Ascending aorta (tissue), 2 donors: ENCODE data around the gene VAMP5. TPM values are rescaled to one million over a fixed set of nuclear protein-coding genes. Genes with fewer than 3 reads are reported as not detected.

ENCODE experiments used
- DNase-seq, 2 donors: peaks; one replicate each; pipeline ENCODE4 v3.0.0-alpha.2; 2019; ENCODE audit warnings: low spot score in 2 of 2
- H3K27ac ChIP-seq, 2 donors: fragments of 200-600 bp; sonication (generic); one replicate each; pipeline ENCODE4 v1.5.1; 2016 to 2017; ENCODE audit warnings: mild to moderate bottlenecking in 1 of 2
- H3K27me3 ChIP-seq: fragments of 200-600 bp; sonication (generic); one replicate; pipeline ENCODE4 v1.5.1; 2017
- H3K36me3 ChIP-seq, 2 donors: fragments of 200-600 bp; sonication (generic); one replicate each; pipeline ENCODE4 v1.5.1; 2016
- H3K4me1 ChIP-seq, 2 donors: fragments of 200-600 bp; sonication (generic); one replicate each; pipeline ENCODE4 v1.5.1; 2016 to 2017; ENCODE audit warnings: mild to moderate bottlenecking in 1 of 2
- H3K4me3 ChIP-seq, 2 donors: fragments of 200-600 bp; sonication (generic); one replicate each; pipeline ENCODE4 v1.5.1; 2016 to 2017; ENCODE audit warnings: mild to moderate bottlenecking in 1 of 2
- H3K9me3 ChIP-seq, 2 donors: fragments of 200-600 bp; sonication (generic); one replicate each; pipeline ENCODE4 v1.5.1; 2016
- intact Hi-C: fragments of 100-400 bp; cut with DNase I; formaldehyde crosslinking; loops from one replicate; pipeline ENCODE4 v1.15.1; 2023
- total RNA-seq: library from RNA; depleted of rRNA; stranded (reverse); fragments of >200 nt; gene quantifications from one replicate; pipeline ENCODE4 v1.1.0, GENCODE V29; 2016
- TF ChIP-seq, protein P1 (sequence below), 3 experiments: fragments of 200-600 bp in 2 of 3; fragments of 450-650 bp in 1 of 3; sonication (generic) in 2 of 3; IDR thresholded peaks; one replicate each; pipeline ENCODE4 v1.5.1; 2016 to 2019; ENCODE audit warnings: antibody characterized with exemption in 3 of 3, mild to moderate bottlenecking in 1 of 3, moderate library complexity in 1 of 3

The VAMP5 gene
- total RNA-seq, 1 donor from 2014 or later: 114 TPM

DNA sequence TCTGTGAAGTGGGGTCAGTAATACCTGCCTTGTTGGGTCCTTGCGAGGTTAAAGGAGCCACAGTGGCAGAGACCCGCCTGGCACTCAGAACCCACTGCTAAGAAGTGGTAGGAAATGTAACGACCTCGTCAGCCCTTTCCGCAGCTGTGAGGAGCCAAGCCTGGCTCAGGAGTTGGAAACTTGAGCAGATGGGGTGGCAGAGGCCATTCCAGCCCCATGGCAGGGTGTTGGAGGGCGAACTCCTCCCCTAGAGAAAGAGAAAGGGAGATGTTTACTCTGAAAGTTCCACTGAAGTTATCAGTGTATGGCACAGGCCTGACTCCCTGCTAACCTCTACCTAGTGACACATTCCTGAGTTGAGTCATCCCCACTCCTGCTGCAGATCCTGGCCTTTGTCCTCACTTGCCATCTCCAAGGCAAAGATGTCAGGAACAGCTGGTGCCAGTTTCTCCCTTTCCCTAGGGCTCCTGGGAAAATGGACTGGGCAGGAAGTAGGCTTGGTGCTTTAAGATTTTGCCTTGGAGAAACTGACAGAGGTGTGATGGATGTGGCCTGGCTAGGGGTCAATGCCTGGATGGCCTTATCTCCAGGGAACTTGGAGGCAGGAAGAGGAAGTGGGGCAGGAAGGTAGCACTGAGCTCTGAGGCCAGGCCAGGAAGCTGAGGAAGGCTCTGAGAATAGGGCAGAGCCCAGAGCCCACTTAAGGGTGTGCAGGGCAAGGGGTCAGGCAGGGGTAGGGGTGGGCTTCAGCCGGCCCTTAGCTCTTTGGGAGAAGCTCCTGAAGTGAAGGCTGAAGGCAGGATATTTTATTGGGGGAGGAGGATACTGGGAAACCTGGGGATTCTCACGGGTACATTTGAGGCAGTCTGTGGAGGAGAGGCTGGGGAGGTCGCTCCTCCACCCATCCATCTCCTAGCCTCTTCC, 888 bp downstream of the VAMP5 start:
- peak in 1 of 2 donors; percentile 81 for DNase-seq
- Histone ChIP-seq H3K9me3 (no peaks in the 10 kb centered on the region), H3K27me3 (no peaks in the 10 kb centered on the region), H3K36me3 (no peaks in the 10 kb centered on the region), H3K4me3 (peak overlapping the region; percentile 61 to 74), H3K27ac (peak overlapping the region; percentile 84 to 95), H3K4me1 (peaks cover 0 to 39% of the 10 kb centered on the region in 2 donors)
- TF ChIP-seq, protein P1, sequence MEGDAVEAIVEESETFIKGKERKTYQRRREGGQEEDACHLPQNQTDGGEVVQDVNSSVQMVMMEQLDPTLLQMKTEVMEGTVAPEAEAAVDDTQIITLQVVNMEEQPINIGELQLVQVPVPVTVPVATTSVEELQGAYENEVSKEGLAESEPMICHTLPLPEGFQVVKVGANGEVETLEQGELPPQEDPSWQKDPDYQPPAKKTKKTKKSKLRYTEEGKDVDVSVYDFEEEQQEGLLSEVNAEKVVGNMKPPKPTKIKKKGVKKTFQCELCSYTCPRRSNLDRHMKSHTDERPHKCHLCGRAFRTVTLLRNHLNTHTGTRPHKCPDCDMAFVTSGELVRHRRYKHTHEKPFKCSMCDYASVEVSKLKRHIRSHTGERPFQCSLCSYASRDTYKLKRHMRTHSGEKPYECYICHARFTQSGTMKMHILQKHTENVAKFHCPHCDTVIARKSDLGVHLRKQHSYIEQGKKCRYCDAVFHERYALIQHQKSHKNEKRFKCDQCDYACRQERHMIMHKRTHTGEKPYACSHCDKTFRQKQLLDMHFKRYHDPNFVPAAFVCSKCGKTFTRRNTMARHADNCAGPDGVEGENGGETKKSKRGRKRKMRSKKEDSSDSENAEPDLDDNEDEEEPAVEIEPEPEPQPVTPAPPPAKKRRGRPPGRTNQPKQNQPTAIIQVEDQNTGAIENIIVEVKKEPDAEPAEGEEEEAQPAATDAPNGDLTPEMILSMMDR (IDR thresholded peaks at IDR 0.05): no peak
- intact Hi-C loops: loop anchor here (1.0 to 2.0 kb wide), 3 partner anchors 17 to 32 kb away; partner anchors contain the start of genes GGCX, TMEM150A and USP39

DNA sequence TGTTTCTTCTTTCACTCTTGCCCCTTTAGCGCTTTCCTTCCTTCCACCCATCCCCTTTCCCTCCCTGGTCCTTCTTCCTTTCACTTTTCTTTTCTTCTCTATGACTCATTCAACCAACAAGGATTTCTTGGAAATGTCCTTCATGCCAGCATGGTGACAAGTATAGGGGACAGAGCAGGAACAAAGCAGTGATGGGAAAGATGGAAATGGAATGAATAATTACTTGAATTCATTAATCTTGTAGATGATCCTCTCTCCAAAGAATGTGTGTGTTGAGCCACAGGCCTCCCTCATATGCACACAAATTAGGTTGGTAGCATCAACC, 1.5 kb downstream of the VAMP5 start:
- Histone ChIP-seq H3K27me3 (no peaks in the 10 kb centered on the region), H3K9me3 (no peaks in the 10 kb centered on the region), H3K36me3 (no peaks in the 10 kb centered on the region), H3K4me3 (peak overlapping the region; percentile 61 to 74), H3K27ac (peak overlapping the region; percentile 84 to 95), H3K4me1 (peaks cover 3 to 44% of the 10 kb centered on the region in 2 donors)
- intact Hi-C loops: loop anchor here (1.0 to 2.0 kb wide), 3 partner anchors 17 to 31 kb away; partner anchors contain the start of genes GGCX, TMEM150A and USP39
- no peak for DNase-seq
- TF ChIP-seq, protein P1 (IDR thresholded peaks at IDR 0.05): no peak

DNA sequence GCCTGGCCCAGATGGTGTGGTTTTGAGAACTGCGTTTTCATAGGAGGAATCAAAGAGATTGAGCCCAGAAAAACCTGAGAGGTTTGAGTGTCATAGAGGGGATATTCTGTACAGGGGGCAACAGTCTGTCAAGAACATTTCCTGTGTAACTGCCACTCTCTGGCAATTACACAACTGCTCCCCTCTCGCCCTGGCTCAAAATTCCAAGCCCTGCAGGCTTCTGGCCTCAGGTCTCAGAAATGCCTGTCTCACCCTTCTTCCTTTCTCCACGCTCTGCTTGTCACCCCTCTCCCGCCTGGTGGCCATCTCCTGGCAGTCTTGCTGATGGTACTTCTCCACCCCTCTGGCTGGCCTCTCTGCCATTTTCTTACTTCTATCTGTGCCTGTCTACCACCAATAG, 4.0 kb downstream of the VAMP5 start:
- Histone ChIP-seq H3K4me1 (peaks cover 12 to 53% of the 10 kb centered on the region in 2 donors), H3K9me3 (no peaks in the 10 kb centered on the region), H3K4me3 (no peak overlapping the region), H3K27ac (peak overlapping the region; percentile 84 to 88), H3K27me3 (no peaks in the 10 kb centered on the region), H3K36me3 (peaks cover 0 to 2% of the 10 kb centered on the region in 2 donors)
- no peak for DNase-seq
- TF ChIP-seq, protein P1 (IDR thresholded peaks at IDR 0.05): no peak
- intact Hi-C loops: no loop called here

DNA sequence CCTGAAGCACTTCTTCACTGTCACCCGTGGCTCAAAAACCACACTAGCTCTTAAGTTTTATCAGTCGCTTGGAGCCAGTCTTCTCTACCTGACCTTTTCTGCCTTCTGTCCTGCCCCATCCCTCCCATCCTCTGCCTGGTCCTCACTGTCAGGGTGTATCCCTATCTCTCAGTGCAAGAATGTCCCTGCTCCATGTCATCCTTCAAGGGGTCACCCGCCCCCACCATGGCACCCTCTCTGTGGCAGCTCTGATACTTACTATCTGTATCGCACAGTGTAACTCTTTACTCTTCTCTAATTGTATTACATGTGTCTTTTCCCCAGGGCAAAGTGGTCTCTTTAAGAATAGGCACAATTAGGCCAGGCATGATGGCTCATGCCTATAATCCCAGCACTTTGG, 4.4 kb downstream of the VAMP5 start:
- TF ChIP-seq, protein P1 (IDR thresholded peaks at IDR 0.05): no peak
- DNase-seq: no peak
- Histone ChIP-seq H3K27ac (peak overlapping the region; percentile 84 to 88), H3K36me3 (peaks cover 0 to 2% of the 10 kb centered on the region in 2 donors), H3K27me3 (no peaks in the 10 kb centered on the region), H3K9me3 (no peaks in the 10 kb centered on the region), H3K4me1 (peaks cover 12 to 53% of the 10 kb centered on the region in 2 donors), H3K4me3 (no peak overlapping the region)
- intact Hi-C loops: no loop called here

DNA sequence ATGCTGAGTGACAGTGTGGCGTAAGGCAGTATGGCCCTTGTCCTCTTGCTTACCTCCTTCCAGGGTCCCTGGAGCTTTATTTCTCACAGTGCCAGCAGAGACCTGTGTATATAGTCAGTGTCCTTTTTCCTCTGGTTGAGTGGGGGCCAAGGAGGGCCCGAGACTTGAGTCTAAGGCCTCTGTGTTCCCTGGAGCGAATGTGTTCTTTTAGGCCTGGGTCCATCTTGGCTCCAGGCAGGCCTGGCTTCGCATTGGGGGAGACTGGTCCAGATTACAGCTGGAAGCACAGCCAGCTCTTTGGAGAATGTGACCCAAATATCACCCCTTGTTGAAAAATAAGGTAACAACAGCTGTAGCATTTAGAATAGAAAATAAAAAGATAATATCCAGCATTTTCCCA, 5.0 kb downstream of the VAMP5 start:
- Histone ChIP-seq H3K9me3 (no peaks in the 10 kb centered on the region), H3K4me3 (no peak overlapping the region), H3K36me3 (peaks cover 0 to 2% of the 10 kb centered on the region in 2 donors), H3K27ac (peak overlapping the region; percentile 84 to 88), H3K4me1 (peaks cover 12 to 53% of the 10 kb centered on the region in 2 donors), H3K27me3 (no peaks in the 10 kb centered on the region)
- intact Hi-C loops: no loop called here
- DNase-seq: no peak
- TF ChIP-seq, protein P1 (IDR thresholded peaks at IDR 0.05): no peak
